Uterus (tissue), 2 donors: ENCODE data around the gene PPP1R27.

Experiments
- POLR2A ChIP-seq, 2 donors: fragments of 450-650 bp; IDR thresholded peaks; one replicate each; pipeline ENCODE4 v1.6.1; 2016; ENCODE audit warnings: antibody characterized with exemption in 2 of 2, mild to moderate bottlenecking in 1 of 2, moderate library complexity in 1 of 2
- TF ChIP-seq, protein P1 (sequence below), 4 experiments: fragments of 200-600 bp in 2 of 4; fragments of 450-650 bp in 2 of 4; sonication (generic) in 2 of 4; IDR thresholded peaks; one replicate each; pipeline ENCODE4 v1.5.1; 2016 to 2019; ENCODE audit warnings: antibody characterized with exemption in 4 of 4, mild to moderate bottlenecking in 2 of 4, moderate library complexity in 1 of 4

DNA sequence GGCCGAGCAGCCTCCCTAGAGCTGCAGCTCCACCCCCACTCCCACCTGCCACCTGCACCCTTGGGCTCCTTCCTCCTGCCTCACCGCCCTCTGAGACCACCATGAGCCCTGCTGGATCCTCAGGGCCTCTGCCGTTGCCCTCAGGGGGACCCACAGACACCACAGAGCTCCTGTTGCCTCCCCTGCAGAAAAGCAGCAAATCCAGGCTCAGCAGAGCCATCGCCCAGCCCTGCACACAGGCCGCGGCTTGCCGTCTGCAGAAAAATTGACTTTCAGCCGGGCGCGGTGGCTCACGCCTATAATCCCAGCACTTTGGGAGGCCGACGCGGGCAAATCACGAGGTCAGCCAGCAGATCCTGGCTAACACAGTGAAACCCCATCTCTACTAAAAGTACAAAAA, 7.0 kb upstream of the PPP1R27 start:
- no peak for TF ChIP-seq POLR2A (IDR thresholded peaks at IDR 0.05)
- TF ChIP-seq, protein P1, sequence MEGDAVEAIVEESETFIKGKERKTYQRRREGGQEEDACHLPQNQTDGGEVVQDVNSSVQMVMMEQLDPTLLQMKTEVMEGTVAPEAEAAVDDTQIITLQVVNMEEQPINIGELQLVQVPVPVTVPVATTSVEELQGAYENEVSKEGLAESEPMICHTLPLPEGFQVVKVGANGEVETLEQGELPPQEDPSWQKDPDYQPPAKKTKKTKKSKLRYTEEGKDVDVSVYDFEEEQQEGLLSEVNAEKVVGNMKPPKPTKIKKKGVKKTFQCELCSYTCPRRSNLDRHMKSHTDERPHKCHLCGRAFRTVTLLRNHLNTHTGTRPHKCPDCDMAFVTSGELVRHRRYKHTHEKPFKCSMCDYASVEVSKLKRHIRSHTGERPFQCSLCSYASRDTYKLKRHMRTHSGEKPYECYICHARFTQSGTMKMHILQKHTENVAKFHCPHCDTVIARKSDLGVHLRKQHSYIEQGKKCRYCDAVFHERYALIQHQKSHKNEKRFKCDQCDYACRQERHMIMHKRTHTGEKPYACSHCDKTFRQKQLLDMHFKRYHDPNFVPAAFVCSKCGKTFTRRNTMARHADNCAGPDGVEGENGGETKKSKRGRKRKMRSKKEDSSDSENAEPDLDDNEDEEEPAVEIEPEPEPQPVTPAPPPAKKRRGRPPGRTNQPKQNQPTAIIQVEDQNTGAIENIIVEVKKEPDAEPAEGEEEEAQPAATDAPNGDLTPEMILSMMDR (IDR thresholded peaks at IDR 0.05), result no peak
